ENCODE data around the gene FHIT.

GRCh38 chr3:59709702-59710553 is 1541.3 kb downstream of the FHIT start:
- TF ChIP-seq POLR2AphosphoS5 (IDR thresholded peaks at IDR 0.05; ENCODE audit: low read depth, low read length) (no peak), TAF1 (IDR thresholded peaks at IDR 0.05; ENCODE audit: borderline replicate concordance, insufficient read depth, low read length) (no peak), SIN3A (IDR thresholded peaks at IDR 0.05; ENCODE audit: borderline replicate concordance, insufficient read depth, low read length) (no peak), REST (IDR thresholded peaks at IDR 0.05; ENCODE audit: insufficient read depth in 1 of 2, low read depth in 2 of 2, low read length in 2 of 2) (no peak)
